ENCODE measurements around the gene GNB1L. TPM values are rescaled to one million over a fixed set of nuclear protein-coding genes. Genes with fewer than 3 reads are reported as not detected.
A peak's percentile ranks its signal among the peaks of the same experiment; 100 is the strongest.

The GNB1L gene
- total and polyA plus RNA-seq, 2 of the 13 experiments (the other 11 are each of a cell fraction or from before 2014, with no cell fraction given) = 2.5 to 7.4 TPM

- no peaks in the 10 kb centered on the region for H3K9me3 ChIP-seq (ENCODE audit: low read length)
- no peaks in the 10 kb centered on the region for H4K20me1 ChIP-seq (ENCODE audit: insufficient read depth, low read length)
- H3K4me2 ChIP-seq (ENCODE audit: low read depth, low read length) = no peak overlapping the region
- no peak overlapping the region for H3K4me3 ChIP-seq (replicated peaks in 1 of 3; ENCODE audit: insufficient read depth in 1 of 3, low read depth in 2 of 3, low read length in 3 of 3)
- ChIA-PET POLR2A (no interaction called here), CTCF (ENCODE audit: low intra/inter-chr PET ratio, low total read pairs) (no interaction called here)
- H3K27ac ChIP-seq (ENCODE audit: extremely low read length, insufficient read depth, low read length) = no peak overlapping the region
- intact Hi-C loops (cut with micrococcal nuclease; ENCODE audit: unreplicated experiment) (no loop called here), in situ Hi-C loops (cut with HindIII; ENCODE audit: extremely low pct_ligation_motif_present, low pct_unique_long_range_greater_than_20kb) (no loop called here)
- FAIRE-seq (no peak), DNase-seq (ENCODE audit: low spot score) (no peak), ATAC-seq (peak; percentile 49)
- no peaks in the 10 kb centered on the region for H3K36me3 ChIP-seq (replicated peaks in 1 of 2; ENCODE audit: control insufficient read depth in 1 of 2, insufficient read depth in 2 of 2, low read length in 2 of 2)
- no peak overlapping the region for H2AFZ ChIP-seq (ENCODE audit: low read length)
- H3K9ac ChIP-seq (ENCODE audit: insufficient read depth, low read depth, low read length) = no peak overlapping the region
- 40% methylated on average over 4 of the region's 9 CpGs for WGBS (ENCODE audit: low lambda C conversion rate)
- H3K79me2 ChIP-seq (ENCODE audit: insufficient read depth, low read length) = no peaks in the 10 kb centered on the region
- no peaks in the 10 kb centered on the region for H3K4me1 ChIP-seq (ENCODE audit: insufficient read depth, low read length)
- H3K27me3 ChIP-seq (ENCODE audit: control insufficient read depth in 1 of 2, insufficient read depth in 2 of 2, low read length in 2 of 2) = no peaks in the 10 kb centered on the region
- TF ChIP-seq CTCF (CRISPR knock-in tag; IDR thresholded peaks at IDR 0.05) = peak; percentile 26; the same call in 1 of the 2 replicates
- TF ChIP-seq ZNF850 (CRISPR knock-in tag; conservative IDR thresholded peaks at IDR 0.05) = no peak
- BruUV-seq (replicated peaks) = no TSS peak
Observed at GRCh38 chr22:19798891-19799293, 55.8 kb downstream of the GNB1L start.

GRCh38 chr22:19798003-19798665, 56.5 kb downstream of the GNB1L start:
- Histone ChIP-seq H3K4me3 (replicated peaks in 1 of 3; ENCODE audit: insufficient read depth in 1 of 3, low read depth in 2 of 3, low read length in 3 of 3) (no peak overlapping the region), H3K36me3 (replicated peaks in 1 of 2; ENCODE audit: control insufficient read depth in 1 of 2, insufficient read depth in 2 of 2, low read length in 2 of 2) (no peaks in the 10 kb centered on the region), H3K27me3 (ENCODE audit: control insufficient read depth in 1 of 2, insufficient read depth in 2 of 2, low read length in 2 of 2) (no peaks in the 10 kb centered on the region), H4K20me1 (ENCODE audit: insufficient read depth, low read length) (no peaks in the 10 kb centered on the region), H2AFZ (ENCODE audit: low read length) (no peak overlapping the region), H3K9ac (ENCODE audit: insufficient read depth, low read depth, low read length) (no peak overlapping the region), H3K79me2 (ENCODE audit: insufficient read depth, low read length) (no peaks in the 10 kb centered on the region), H3K4me1 (ENCODE audit: insufficient read depth, low read length) (no peaks in the 10 kb centered on the region), H3K4me2 (ENCODE audit: low read depth, low read length) (no peak overlapping the region), H3K9me3 (ENCODE audit: low read length) (no peaks in the 10 kb centered on the region), H3K27ac (ENCODE audit: extremely low read length, insufficient read depth, low read length) (no peak overlapping the region)
- in situ Hi-C loops (cut with HindIII; ENCODE audit: extremely low pct_ligation_motif_present, low pct_unique_long_range_greater_than_20kb) = no loop called here
- intact Hi-C loops (cut with micrococcal nuclease; ENCODE audit: unreplicated experiment) = no loop called here
- no peak for FAIRE-seq
- WGBS (ENCODE audit: low lambda C conversion rate) = 84% methylated on average over 9 of the region's 19 CpGs
- ChIA-PET CTCF (ENCODE audit: low intra/inter-chr PET ratio, low total read pairs) (no interaction called here), POLR2A (no interaction called here)
- DNase-seq (ENCODE audit: low spot score) = no peak
- no peak for ATAC-seq
- BruUV-seq (replicated peaks) = no TSS peak
- TF ChIP-seq BRF2 (CRISPR knock-in tag; IDR thresholded peaks at IDR 0.05) (no peak), REL (CRISPR knock-in tag; conservative IDR thresholded peaks at IDR 0.05) (0 out of 2 replicates have a peak, but pooled peaks have one; percentile 32)

Measured in HepG2 (cell line).